ENCODE measurements around the gene FGFR2.

Gene FGFR2

DNA sequence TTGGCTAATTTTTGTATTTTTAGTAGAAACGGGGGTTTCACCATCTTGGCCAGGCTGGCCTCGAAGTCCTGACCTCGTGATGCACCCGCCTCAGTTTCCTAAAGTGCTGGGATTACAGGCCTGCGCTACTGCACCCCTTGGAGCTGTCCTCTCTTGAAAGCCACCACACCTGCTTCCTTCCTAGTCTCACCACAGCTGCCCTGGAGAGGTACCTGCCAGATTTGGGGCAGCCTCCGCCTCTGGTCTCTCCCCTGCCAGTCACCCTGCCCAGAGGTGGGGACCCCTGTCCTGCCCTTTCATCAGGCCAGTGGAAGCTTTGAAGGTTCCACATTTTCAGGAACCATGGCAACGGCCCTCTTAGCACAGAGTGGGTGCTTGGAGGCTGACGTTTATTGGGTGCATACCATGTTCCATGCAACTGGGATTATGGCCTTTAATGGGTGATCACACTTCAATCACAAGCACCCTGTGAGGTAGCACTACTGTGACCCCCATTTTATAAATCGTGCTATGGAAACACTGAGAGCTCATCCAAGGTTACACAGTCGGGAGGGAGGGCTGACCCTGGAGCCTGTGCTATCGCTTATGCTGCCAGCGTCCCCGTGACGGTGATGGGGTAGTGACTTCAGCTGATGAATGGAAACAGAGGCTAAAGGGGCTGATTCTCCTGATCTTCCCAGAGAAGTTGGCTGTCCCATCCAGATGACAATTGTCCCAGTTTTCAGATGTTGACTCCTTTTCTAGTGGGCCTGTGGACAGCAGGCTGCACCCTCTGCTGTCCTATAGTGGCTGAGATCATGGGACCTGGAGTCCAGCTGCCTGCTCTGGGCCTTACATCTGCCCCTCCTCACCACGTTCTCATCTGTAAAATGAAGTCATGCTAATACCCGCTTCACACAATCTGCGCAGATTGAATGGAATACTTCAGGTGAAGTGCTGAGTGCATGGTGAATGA is 11.5 kb upstream of the FGFR2 start:
- no peak for DNase-seq

DNA sequence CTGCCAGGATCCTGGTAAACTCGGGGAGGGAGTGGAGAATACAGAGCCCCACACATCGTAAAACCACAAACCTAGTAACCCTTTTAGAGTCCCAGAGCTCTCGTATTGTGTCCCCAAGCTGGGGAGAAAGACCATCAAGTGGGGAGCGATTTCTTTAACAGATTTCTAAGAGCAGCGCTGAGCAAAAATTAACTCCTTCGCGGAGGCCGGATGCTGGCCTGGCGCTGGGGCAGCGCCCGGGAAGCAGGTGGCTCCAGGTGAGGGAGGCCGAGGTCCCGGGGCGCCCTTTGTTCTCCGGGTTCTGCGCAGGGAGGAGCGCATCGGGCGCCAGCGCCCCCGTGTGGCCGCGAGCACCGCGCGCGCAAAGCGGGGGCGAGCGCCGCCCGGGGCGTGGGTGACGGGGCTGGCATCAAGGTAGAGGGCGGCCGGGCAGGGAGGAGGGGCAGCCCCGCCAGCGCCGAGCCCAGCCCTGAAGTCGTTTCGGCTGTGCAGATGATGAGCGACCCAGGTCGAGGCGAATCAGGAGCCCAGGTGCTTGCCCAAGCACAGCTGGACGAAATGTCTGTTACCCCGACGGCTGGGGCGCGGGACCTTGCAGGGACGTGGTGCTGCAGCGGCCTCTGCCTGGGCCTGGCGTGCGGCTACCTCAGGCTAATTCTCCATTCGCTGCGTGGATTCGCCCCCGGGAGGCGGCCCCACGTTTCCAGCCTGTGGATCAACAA is 10.4 kb upstream of the FGFR2 start:
- peak in 1 of 2 donors; percentile 59 for DNase-seq

GRCh38 chr10:121607310-121608055 is 9.2 kb upstream of the FGFR2 start:
- DNase-seq: no peak

DNA sequence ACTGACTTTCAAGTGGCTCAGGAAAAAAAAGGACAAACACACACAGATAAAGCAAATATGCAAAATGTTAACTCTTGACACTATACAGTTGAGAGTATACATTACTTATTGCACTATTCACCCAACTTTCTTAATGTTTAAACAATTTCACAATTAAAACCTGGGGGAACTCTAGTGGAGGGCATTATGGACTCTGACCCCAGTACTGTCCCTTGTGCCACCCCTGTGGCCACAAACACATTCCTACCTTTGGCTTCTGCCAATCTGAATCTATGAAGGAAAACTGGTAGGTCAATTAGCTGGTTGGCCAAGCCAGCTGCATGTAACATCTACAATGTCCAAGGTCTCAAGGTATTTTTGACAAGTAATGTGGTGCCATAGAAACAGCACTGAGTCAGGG is 7.5 kb upstream of the FGFR2 start:
- DNase-seq: no peak

GRCh38 chr10:121601458-121601857 is 3.2 kb upstream of the FGFR2 start:
- no peak for DNase-seq

DNA sequence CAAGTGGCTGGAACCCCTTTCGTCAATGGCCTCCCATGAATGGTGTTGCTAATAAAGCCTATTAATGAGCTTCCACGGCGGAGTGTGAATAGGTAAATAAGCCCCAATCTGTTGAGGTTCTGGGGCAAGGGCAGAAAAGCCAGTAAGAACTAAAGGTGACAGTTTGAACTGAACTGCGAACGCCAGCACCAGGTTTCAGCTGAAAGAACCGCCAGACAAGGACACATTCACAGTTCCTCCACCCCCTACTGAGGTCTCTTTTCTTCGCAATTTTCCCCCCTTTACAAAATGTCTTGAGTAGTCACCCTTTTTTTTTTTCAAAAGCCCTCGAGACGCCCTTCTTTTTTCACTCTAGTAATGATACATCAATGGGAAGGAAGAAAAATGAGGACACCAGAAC is 2.4 kb upstream of the FGFR2 start:
- DNase-seq: no peak

DNA sequence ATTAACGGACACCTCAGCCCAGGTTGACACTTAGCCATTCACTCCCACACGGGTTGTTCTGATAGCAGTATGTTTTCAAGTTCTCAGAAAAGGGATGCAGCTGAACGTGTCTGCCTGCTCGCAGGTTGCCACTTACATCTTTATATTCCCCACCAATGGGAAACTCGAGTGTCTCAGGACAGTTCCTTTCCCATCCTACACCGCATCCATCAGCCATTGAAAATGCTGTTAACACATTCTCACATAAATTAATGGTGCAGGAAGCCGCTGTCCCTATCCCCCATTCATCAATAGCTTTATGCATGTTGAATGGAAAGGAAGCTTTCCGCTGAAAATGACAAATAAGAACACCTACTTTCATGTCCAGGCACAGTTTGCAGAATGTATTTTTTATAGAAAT is 1.7 kb upstream of the FGFR2 start:
- no peak for DNase-seq

DNA sequence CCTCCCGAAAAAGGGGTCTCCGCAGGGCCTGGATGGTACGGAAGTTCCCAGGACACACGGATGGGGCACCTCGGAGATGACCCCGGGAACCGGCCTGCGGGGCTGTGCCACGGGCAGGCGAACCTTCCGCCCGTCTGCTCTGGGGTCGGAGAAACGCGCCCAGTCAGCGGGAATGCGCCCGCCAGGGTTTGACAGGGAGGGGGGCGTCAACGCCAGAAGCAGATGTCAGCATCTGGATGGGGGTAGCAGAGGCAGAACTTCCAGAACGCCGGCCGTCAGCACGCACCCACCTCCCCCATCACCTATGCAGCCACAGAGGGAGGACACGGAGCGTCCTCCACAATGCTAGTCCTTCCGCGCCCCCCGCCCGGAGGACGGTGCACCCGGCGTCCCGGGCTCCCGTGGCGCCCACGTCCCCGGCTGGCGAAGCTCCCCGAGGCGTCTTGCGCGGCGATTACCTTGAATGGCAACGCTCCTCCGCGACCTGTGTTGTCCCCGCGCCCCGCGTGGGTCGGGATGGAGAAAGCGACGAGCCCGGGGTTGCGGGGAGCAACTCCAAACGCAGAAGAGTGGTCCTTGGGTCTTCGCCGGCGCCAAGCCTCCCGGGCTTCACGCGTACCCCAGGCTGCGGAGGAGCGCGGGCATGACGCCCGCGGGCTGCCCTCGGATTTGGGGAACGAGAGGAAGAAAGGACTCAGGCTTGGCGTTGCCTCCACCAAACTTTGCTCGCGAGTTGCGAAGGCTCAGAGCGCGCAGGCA is 561 bp downstream of the FGFR2 start:
- no peak for DNase-seq

GRCh38 chr10:121596689-121597503 is 1.3 kb downstream of the FGFR2 start:
- no peak for DNase-seq

GRCh38 chr10:121595806-121596688 is 2.2 kb downstream of the FGFR2 start:
- no peak for DNase-seq

DNA sequence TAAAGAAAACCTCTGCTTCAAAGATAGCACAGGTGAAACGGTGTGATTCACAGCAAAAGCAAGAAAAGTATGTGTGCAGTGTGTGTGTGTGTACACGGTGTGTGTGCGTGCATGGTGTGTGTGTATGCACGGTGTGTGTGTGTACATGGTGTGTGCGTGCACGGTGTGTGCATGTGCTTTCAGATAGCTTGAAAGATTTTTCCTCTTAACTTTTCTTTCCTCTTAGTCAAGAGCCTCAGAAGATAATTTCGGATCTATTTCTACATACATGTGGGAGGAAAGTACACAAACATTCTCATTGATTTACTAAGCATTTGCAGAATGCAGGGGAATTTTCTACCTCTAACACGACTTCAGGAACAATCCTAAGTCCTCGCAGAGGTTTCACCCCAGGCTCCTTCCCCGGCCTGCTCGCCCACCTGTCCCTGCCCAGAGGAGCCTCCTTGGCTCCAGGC is 2.9 kb downstream of the FGFR2 start:
- no peak for DNase-seq

DNA sequence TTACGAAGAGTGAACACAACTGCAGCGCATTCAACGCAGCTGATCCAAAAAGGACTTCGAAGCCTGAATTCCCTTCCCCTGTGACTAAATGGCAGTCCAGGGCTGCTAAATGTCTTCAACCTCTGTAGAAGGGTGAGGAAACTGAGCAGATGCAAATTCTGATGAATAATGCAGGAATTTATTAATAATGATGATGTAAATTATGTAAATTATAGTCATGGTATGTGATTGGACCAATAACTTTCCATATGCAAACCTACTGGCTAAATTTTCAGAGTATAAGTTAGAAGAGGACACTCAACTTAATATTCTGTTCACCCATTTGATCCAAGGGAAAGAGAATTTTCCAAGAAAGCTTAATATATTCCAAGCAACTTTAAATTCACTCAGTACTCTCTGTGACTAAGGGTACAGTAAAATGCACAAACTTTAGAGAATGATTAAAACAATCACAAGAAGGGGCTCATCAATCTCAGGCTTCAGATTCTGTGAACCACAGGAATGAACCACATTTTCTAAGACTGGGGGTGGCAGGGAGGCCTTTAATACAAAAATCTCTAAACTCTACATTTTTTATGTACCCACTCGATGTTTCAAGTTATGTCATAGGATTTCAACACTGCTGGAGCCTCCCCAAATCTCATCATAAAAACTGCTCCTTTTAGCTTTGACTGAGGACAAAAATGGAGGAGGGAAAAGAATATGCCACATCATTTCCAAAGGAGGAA is 3.5 kb downstream of the FGFR2 start:
- DNase-seq: no peak

DNA sequence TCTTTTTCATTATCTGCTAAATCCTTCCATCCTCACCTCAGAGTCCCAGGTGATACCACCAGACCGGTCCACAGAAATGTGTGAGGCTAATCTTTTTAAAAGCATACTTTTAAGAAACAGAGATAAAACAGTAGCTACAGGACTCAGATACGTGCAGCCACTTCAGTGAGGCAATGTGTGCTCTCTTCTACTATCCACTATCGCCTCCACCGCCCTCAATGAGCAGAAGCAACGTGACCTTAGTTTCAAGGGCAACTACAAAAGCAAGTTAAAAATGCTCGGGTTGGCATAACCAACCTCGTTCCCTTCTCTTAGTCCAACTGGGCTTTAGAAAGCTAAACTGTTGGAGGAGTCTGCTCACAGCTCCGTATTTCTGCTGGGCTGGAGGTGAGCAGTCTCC is 4.2 kb downstream of the FGFR2 start:
- no peak for DNase-seq

DNA sequence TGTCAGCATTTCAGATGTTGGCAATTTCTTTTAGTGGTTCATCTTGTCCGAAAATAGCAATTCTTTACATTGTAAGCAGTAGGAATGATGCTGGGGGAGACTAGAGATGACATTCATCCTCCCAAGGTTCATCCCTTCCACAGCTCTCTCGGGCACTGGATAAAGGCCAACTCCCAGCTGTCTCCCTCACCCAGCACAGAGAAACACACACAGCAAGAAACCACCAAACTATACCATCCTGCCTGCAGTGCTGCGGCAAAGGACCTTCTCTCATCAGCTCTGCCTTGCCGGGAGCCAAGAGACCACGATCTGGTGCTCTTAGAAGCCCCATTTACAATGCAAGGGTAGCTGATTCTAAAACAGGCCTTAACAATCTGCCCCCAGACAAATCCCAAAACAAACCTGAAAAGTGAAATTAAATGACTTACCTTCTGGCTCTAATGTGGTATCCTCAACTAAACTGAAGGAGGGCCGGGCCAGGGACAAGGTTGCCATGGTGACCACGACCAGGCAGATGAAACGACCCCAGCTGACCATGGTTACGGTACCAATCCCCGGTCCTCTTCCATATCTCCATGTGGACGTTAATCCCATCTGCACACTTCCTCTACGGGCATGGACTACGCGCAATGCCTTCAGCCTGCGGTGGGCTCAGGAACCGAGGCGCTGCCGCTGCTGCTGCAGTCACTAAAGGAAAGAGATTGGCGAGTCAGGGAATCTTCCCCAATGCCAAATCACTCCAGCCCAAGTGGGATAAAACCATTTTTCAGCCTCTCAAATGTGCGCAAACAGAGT is 4.8 kb downstream of the FGFR2 start:
- no peak for DNase-seq

DNA sequence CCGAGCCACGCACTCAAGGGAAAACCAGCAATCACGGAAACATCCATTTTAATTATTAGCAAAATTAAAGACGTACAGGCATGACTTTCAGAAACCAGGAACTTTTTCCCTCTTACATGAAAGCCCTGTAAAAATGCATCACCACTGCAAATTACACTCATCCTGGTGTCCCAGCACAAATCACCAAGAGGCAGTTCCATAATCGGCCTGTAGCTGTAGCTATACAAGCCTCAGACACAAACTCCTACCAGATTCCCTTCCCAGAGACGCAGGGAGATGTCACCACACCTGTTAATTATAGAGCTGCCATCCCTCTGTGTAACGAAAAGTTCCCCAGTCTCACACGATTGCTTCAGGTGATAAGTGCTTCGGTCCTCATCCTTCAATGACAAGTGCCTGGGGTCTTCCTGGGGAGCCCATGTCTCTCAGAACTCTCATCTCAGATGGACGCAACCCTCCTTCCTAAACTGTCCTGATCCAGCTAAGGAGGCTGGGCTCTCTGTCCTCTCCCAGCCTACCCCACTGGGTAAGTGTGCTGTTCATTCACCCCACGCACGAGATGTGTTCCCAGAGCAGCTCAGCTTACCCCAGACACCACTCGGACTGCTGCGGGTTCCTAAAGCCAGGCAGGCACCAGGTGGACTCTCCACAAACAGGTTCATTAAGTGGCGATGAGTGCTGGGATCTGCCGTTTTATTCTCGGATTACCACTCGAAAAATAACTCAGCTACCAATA is 5.9 kb downstream of the FGFR2 start:
- no peak for DNase-seq

DNA sequence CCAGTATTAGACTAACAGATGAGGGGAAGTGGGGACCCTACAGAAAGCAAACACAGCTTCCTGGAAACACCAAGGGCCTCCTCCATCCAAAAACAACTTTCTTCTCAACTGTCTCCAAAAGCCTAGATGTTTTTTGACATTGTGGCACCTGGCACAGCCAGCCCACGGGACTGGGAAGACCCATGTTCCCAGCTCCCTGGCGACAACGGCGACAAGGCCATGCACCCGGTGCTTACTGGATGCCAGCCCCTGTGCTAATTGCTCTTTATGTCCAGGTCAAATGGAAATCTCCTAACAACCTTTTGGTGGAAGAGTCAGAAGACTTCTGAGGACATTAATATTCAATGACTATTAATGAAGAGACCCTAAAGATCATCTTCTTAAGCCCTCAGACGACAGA is 7.1 kb downstream of the FGFR2 start:
- no peak for DNase-seq

- no peak for DNase-seq
Measured at GRCh38 chr10:121590772-121591171, 7.5 kb downstream of the FGFR2 start.

DNA sequence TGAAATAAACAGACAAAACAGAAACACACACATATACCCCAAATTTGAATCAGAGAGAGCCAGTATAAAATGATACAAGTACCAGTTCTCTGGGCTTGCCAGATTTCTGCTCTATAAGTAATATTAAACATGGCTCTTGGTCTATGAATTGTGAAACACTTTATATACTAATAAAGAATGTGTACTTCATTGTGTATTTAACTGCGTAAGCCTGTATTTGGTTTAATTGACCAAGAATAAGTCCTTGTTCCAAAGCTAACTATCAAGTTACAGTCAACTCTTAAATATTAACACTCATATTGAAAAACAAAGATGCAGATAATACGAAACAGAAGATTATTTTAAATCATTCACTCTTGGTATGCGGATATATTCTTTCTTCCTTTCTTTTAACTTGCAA is 8.7 kb downstream of the FGFR2 start:
- no peak for DNase-seq

Measured in stimulated activated CD4-positive, alpha-beta T cell treated with anti-CD3 and anti-CD28 coated beads, Interleukin-2, amount 100 ng/mL, for 24 hours (primary cell).